Esophagus muscularis mucosa (tissue), 4 donors: Measurements from ENCODE around the gene PCDH15. TPM values are rescaled to one million over a fixed set of nuclear protein-coding genes. Genes with fewer than 3 reads are reported as not detected.

Experiments used
- DNase-seq: peaks from one replicate; pipeline ENCODE4 v3.0.0-alpha.2; 2017; ENCODE audit errors: extremely low spot score
- H3K27ac ChIP-seq, 4 donors: fragments of 200-600 bp; sonication (generic); replicated peaks in 1 of 4; 1 replicate in 3 of 4; 2 replicates in 1 of 4; pipeline ENCODE4 v1.5.1; 2016 to 2019; ENCODE audit warnings: mild to moderate bottlenecking in 1 of 4
- H3K27me3 ChIP-seq, 4 donors: fragments of 200-600 bp; sonication (generic); one replicate each; pipeline versions ENCODE4 v1.5.1 to v1.6.0; 2016 to 2019
- H3K36me3 ChIP-seq, 4 donors: fragments of 200-600 bp; sonication (generic); one replicate each; pipeline ENCODE4 v1.5.1; 2016 to 2019
- H3K4me1 ChIP-seq, 4 donors: fragments of 200-600 bp; sonication (generic); one replicate each; pipeline ENCODE4 v1.5.1; 2016 to 2019
- H3K4me3 ChIP-seq, 4 donors: fragments of 200-600 bp; sonication (generic); 1 replicate in 2 of 4; 2 replicates in 2 of 4; pipeline ENCODE4 v1.5.1; 2016 to 2019; ENCODE audit warnings: mild to moderate bottlenecking in 4 of 4, moderate library complexity in 1 of 4
- H3K9me3 ChIP-seq, 4 donors: fragments of 200-600 bp; sonication (generic); 1 replicate in 3 of 4; 2 replicates in 1 of 4; pipeline ENCODE4 v1.5.1; 2016 to 2019
- CTCF ChIP-seq, 3 experiments: fragments of 200-600 bp in 2 of 3; fragments of 450-650 bp in 1 of 3; sonication (generic) in 2 of 3; IDR thresholded peaks; one replicate each; pipeline ENCODE4 v1.5.1; 2017 to 2019; ENCODE audit warnings: antibody characterized with exemption in 3 of 3, mild to moderate bottlenecking in 2 of 3, moderate library complexity in 1 of 3
- EP300 ChIP-seq: sonication (generic); formaldehyde crosslinking; IDR thresholded peaks from one replicate; pipeline ENCODE4 v1.6.1; 2017; ENCODE audit warnings: antibody characterized with exemption
- POLR2A ChIP-seq: fragments of 450-650 bp; IDR thresholded peaks from one replicate; pipeline ENCODE4 v1.6.1; 2017; ENCODE audit warnings: antibody characterized with exemption, moderate library complexity, mild to moderate bottlenecking, low read depth
- POLR2AphosphoS5 ChIP-seq, 2 donors: sonication (generic); formaldehyde crosslinking; IDR thresholded peaks; one replicate each; pipeline ENCODE4 v1.6.1; 2017; ENCODE audit warnings: antibody characterized with exemption in 2 of 2
- WGBS: methylation state at CpG from one replicate; pipeline ENCODE4 v1.1.5; 2018; 5-methylcytosine and 5-hydroxymethylcytosine counted together
- intact Hi-C: fragments of 100-400 bp; cut with DNase I; formaldehyde crosslinking; loops from one replicate; pipeline ENCODE4 v1.15.1; 2023
- total RNA-seq, 4 donors: library from RNA; depleted of rRNA; stranded (reverse); fragments of >200 nt; gene quantifications; one replicate each; pipeline versions ENCODE4 v1.1.0 to v1.2.1, GENCODE V29; 2016

The PCDH15 gene
- total RNA-seq, 4 donors from 2014 or later, result 0.13 to 0.50 TPM; not detected in 2

GRCh38 chr10:53786236-53786900, 1014.7 kb downstream of the PCDH15 start:
- no peaks in the 10 kb centered on the region for H3K9me3 ChIP-seq
- no peak for DNase-seq
- no peaks in the 10 kb centered on the region for H3K4me1 ChIP-seq
- no peaks in the 10 kb centered on the region for H3K27me3 ChIP-seq
- H3K4me3 ChIP-seq, result no peak overlapping the region
- intact Hi-C loops, result no loop called here
- no peak overlapping the region for H3K27ac ChIP-seq
- no peak for TF ChIP-seq POLR2A
- TF ChIP-seq CTCF (IDR thresholded peaks at IDR 0.05), result no peak
- H3K36me3 ChIP-seq, result no peaks in the 10 kb centered on the region
- WGBS, result 80% methylated on average over 8 of the region's 8 CpGs

- no peaks in the 10 kb centered on the region for H3K9me3 ChIP-seq
- DNase-seq, result no peak
- TF ChIP-seq POLR2AphosphoS5 (IDR thresholded peaks at IDR 0.05) (no peak), CTCF (IDR thresholded peaks at IDR 0.05) (no peak), POLR2A (no peak), EP300 (no peak)
- 86% methylated on average over 10 of the region's 10 CpGs for WGBS
- no peaks in the 10 kb centered on the region for H3K36me3 ChIP-seq
- no peaks in the 10 kb centered on the region for H3K4me1 ChIP-seq
- H3K4me3 ChIP-seq, result no peak overlapping the region
- no peaks in the 10 kb centered on the region for H3K27me3 ChIP-seq
- intact Hi-C loops, result no loop called here
- H3K27ac ChIP-seq, result no peak overlapping the region
Observed at GRCh38 chr10:53771701-53772100, 1029.3 kb downstream of the PCDH15 start.

- no peak for DNase-seq
- Histone ChIP-seq H3K27me3 (no peaks in the 10 kb centered on the region), H3K9me3 (no peaks in the 10 kb centered on the region), H3K4me1 (no peaks in the 10 kb centered on the region), H3K27ac (no peak overlapping the region), H3K36me3 (no peaks in the 10 kb centered on the region), H3K4me3 (no peak overlapping the region)
- no peak for TF ChIP-seq POLR2A
- no peak for TF ChIP-seq EP300
- no peak for TF ChIP-seq CTCF (IDR thresholded peaks at IDR 0.05)
- intact Hi-C loops, result no loop called here
- 81% methylated on average over 6 of the region's 6 CpGs for WGBS
Observed at GRCh38 chr10:53770903-53771302, 1030.1 kb downstream of the PCDH15 start.

- no peak overlapping the region for H3K27ac ChIP-seq
- WGBS, result 69% methylated on average over 1 of the region's 1 CpG
- H3K9me3 ChIP-seq, result no peaks in the 10 kb centered on the region
- no peaks in the 10 kb centered on the region for H3K36me3 ChIP-seq
- intact Hi-C loops, result no loop called here
- H3K4me1 ChIP-seq, result no peaks in the 10 kb centered on the region
- TF ChIP-seq POLR2A, result no peak
- TF ChIP-seq CTCF (IDR thresholded peaks at IDR 0.05), result no peak
- TF ChIP-seq POLR2AphosphoS5 (IDR thresholded peaks at IDR 0.05), result no peak
- no peak for DNase-seq
- no peak overlapping the region for H3K4me3 ChIP-seq
- no peaks in the 10 kb centered on the region for H3K27me3 ChIP-seq
Observed at GRCh38 chr10:53765311-53765710, 1035.7 kb downstream of the PCDH15 start.
